Measurements from ENCODE around the gene ANKS1A.

GRCh38 chr6:34919651-34920050 is 30.6 kb downstream of the ANKS1A start:
- TF ChIP-seq EZH2phosphoT487 (IDR thresholded peaks at IDR 0.05; ENCODE audit: unreplicated experiment) (no peak), CTCF (conservative IDR thresholded peaks at IDR 0.05; ENCODE audit: low read depth in 2 of 2) (no peak), EZH2 (IDR thresholded peaks at IDR 0.05; ENCODE audit: low read depth, unreplicated experiment) (no peak), REST (IDR thresholded peaks at IDR 0.05; ENCODE audit: unreplicated experiment) (no peak), POLR2AphosphoS5 (IDR thresholded peaks at IDR 0.05; ENCODE audit: low read depth) (no peak), NANOG (IDR thresholded peaks at IDR 0.05; ENCODE audit: borderline replicate concordance) (no peak), CREB1 (CRISPR knock-in tag; IDR thresholded peaks at IDR 0.05; ENCODE audit: low read depth) (no peak), ETS1 (IDR thresholded peaks at IDR 0.05) (no peak)

Measured in GM23338 (cell line).